ENCODE measurements around the gene EDEM3.

Gene EDEM3

DNA sequence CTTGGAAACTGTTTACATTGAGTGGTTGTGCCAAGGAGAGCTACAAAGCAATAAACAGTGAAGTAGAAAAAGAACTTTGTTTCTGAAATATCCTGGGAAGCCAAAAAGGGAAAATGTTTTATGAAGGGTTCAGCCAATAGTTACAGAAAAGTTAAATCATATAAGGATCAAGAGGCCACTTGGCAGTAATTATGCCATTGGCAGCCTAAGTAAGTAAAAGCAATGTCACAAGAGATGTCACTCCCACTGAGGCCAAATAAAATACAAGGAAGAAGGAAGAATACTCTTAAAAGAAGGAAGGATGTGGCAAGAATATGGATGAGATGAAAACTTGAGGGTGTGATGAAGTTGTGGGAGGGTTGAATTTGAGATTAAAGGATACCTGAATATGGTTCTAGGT, 45.2 kb downstream of the EDEM3 start:
- no peak for TF ChIP-seq POLR2AphosphoS5 (IDR thresholded peaks at IDR 0.05; ENCODE audit: low read depth, low read length)
- TF ChIP-seq, protein P1, sequence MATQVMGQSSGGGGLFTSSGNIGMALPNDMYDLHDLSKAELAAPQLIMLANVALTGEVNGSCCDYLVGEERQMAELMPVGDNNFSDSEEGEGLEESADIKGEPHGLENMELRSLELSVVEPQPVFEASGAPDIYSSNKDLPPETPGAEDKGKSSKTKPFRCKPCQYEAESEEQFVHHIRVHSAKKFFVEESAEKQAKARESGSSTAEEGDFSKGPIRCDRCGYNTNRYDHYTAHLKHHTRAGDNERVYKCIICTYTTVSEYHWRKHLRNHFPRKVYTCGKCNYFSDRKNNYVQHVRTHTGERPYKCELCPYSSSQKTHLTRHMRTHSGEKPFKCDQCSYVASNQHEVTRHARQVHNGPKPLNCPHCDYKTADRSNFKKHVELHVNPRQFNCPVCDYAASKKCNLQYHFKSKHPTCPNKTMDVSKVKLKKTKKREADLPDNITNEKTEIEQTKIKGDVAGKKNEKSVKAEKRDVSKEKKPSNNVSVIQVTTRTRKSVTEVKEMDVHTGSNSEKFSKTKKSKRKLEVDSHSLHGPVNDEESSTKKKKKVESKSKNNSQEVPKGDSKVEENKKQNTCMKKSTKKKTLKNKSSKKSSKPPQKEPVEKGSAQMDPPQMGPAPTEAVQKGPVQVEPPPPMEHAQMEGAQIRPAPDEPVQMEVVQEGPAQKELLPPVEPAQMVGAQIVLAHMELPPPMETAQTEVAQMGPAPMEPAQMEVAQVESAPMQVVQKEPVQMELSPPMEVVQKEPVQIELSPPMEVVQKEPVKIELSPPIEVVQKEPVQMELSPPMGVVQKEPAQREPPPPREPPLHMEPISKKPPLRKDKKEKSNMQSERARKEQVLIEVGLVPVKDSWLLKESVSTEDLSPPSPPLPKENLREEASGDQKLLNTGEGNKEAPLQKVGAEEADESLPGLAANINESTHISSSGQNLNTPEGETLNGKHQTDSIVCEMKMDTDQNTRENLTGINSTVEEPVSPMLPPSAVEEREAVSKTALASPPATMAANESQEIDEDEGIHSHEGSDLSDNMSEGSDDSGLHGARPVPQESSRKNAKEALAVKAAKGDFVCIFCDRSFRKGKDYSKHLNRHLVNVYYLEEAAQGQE (IDR thresholded peaks at IDR 0.05; ENCODE audit: insufficient read depth in 1 of 2, low read depth in 2 of 2, low read length in 2 of 2), result no peak
- no peak for TF ChIP-seq TAF1 (IDR thresholded peaks at IDR 0.05; ENCODE audit: borderline replicate concordance, insufficient read depth, low read length)
- no peak for TF ChIP-seq FOXP2 (optimal IDR thresholded peaks at IDR 0.05; ENCODE audit: borderline replicate concordance, extremely low read depth, extremely low read length, insufficient read depth)
- TF ChIP-seq SIN3A (IDR thresholded peaks at IDR 0.05; ENCODE audit: borderline replicate concordance, insufficient read depth, low read length), result no peak

DNA sequence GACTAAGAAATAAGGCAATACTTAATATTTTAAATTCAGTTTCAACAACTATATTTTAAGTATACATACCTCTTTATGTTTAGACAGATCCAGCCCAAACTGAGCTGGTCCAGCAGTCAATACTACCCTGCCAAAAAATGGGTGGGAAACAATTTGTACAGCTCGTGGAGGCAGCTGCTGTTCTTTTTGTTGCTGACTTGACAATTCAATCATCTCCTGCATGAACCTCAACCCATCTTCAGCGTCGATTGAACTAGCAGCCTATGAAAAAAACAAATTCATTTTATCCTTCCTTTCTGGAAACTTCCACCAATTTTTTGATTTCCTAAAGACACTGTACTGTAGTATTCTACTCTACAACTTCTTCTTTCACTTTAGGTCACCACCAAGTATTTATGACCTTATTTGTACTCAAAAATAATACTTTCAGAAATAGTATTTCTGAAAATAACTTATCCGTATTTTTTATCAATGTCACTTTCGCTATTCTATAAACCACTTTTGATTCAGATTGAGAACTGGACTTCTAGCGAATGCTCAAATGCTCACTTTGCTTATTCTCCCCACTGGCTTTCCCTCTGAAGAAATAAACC, 46.5 kb downstream of the EDEM3 start:
- TF ChIP-seq, protein P1 (IDR thresholded peaks at IDR 0.05; ENCODE audit: insufficient read depth in 1 of 2, low read depth in 2 of 2, low read length in 2 of 2), result no peak
- no peak for TF ChIP-seq POLR2AphosphoS5 (IDR thresholded peaks at IDR 0.05; ENCODE audit: low read depth, low read length)
- TF ChIP-seq FOXP2 (optimal IDR thresholded peaks at IDR 0.05; ENCODE audit: borderline replicate concordance, extremely low read depth, extremely low read length, insufficient read depth), result no peak
- TF ChIP-seq TAF1 (IDR thresholded peaks at IDR 0.05; ENCODE audit: borderline replicate concordance, insufficient read depth, low read length), result no peak
- no peak for TF ChIP-seq SIN3A (IDR thresholded peaks at IDR 0.05; ENCODE audit: borderline replicate concordance, insufficient read depth, low read length)

DNA sequence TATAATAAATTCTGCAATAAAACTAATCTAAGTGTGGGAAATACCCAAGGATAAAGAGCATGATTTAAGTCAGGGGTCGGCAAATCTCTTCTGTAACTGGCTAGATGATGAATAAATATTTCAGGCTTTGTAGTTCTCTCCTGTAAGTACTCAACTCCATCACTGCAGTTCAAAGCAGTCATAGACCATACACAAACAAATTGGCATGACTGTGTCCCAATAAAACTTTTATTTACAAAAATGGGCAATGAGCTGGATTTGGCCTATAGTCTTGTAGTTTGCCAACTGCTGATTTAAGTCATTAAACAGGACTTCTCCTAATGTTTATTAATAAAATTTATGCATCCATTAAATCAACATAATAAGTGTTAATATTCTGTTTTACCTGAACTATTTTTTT, 49.4 kb downstream of the EDEM3 start:
- TF ChIP-seq, protein P1 (IDR thresholded peaks at IDR 0.05; ENCODE audit: insufficient read depth in 1 of 2, low read depth in 2 of 2, low read length in 2 of 2), result no peak

DNA sequence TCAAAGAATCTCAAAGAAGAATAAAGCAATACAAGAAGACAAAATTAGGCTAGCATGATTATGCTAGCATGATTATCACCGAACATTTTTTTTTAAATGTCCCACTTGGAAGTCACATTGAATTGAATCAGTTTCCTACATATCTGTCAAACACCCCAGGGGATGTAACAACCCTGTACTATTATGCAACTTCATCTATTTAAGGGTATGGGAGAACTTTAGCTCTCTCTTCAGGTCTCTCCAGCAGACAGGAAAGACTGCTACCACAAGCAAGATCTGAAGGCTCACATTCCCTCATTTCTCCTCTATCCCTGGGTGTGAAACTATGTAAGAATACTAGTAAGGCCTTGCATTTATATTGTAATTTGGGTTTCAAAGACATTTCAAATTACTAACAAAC, 52.8 kb downstream of the EDEM3 start:
- no peak for TF ChIP-seq SIN3A (IDR thresholded peaks at IDR 0.05; ENCODE audit: borderline replicate concordance, insufficient read depth, low read length)
- no peak for TF ChIP-seq POLR2AphosphoS5 (IDR thresholded peaks at IDR 0.05; ENCODE audit: low read depth, low read length)
- no peak for TF ChIP-seq FOXP2 (optimal IDR thresholded peaks at IDR 0.05; ENCODE audit: borderline replicate concordance, extremely low read depth, extremely low read length, insufficient read depth)
- no peak for TF ChIP-seq TAF1 (IDR thresholded peaks at IDR 0.05; ENCODE audit: borderline replicate concordance, insufficient read depth, low read length)

DNA sequence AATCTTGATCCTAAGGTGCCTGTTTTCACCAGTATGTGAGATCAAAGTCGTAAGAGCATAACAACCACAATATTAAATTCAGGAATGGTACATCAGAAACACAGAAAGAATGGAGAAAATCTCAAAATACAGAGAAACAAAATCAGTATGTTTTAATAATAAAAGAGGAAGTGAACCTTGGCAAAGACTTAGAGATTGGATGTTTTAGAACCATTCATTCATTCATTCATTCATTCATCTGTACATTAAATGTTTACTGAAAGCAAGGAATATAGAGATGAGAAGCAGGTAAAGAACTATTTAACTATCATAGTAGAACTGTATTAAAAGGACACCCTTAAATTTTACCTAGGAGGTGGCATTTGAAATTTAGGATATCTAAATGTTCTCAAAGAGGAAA, 55.7 kb downstream of the EDEM3 start:
- TF ChIP-seq FOXP2 (optimal IDR thresholded peaks at IDR 0.05; ENCODE audit: borderline replicate concordance, extremely low read depth, extremely low read length, insufficient read depth) (no peak), SIN3A (IDR thresholded peaks at IDR 0.05; ENCODE audit: borderline replicate concordance, insufficient read depth, low read length) (no peak), TAF1 (IDR thresholded peaks at IDR 0.05; ENCODE audit: borderline replicate concordance, insufficient read depth, low read length) (no peak), POLR2AphosphoS5 (IDR thresholded peaks at IDR 0.05; ENCODE audit: low read depth, low read length) (no peak)
- TF ChIP-seq, protein P1 (IDR thresholded peaks at IDR 0.05; ENCODE audit: insufficient read depth in 1 of 2, low read depth in 2 of 2, low read length in 2 of 2), result no peak
